Smooth muscle cell (in vitro differentiated cells): ENCODE results near the gene SHISA7. TPM values are rescaled to one million over a fixed set of nuclear protein-coding genes. Genes with fewer than 3 reads are reported as not detected.
"Not testable (repeated sequence)": the region's sequence is repeated elsewhere in the genome, so short reads cannot be mapped to it uniquely, and the experiment has no call there.

Experiments used
- DNase-seq: peaks from one replicate; lab custom pipeline; 2025; ENCODE audit not compliant: unreplicated experiment; lab: John Stamatoyannopoulos, UW
- H2AFZ ChIP-seq: fragments of 200-600 bp; sonication (generic); 2 replicates; pipeline ENCODE4 v1.6.0; 2016; ENCODE audit warnings: antibody characterized with exemption, low read depth, mild to moderate bottlenecking
- H3F3A ChIP-seq: fragments of 200-600 bp; sonication (generic); 2 replicates; pipeline ENCODE4 v1.6.0; 2017; ENCODE audit warnings: antibody characterized with exemption, low read depth
- H3K27ac ChIP-seq: fragments of 200-600 bp; sonication (generic); 2 replicates; pipeline ENCODE4 v1.5.1; 2016; ENCODE audit warnings: low read depth, mild to moderate bottlenecking
- H3K27me3 ChIP-seq: fragments of 200-600 bp; sonication (generic); 2 replicates; pipeline ENCODE4 v1.6.1; 2016; ENCODE audit warnings: low read depth, mild to moderate bottlenecking
- H3K36me3 ChIP-seq: fragments of 200-600 bp; sonication (generic); 2 replicates; pipeline ENCODE4 v1.5.1; 2016; ENCODE audit warnings: low read depth
- H3K4me1 ChIP-seq: fragments of 200-600 bp; sonication (generic); 2 replicates; pipeline ENCODE4 v1.5.1; 2016; ENCODE audit warnings: low read depth
- H3K4me2 ChIP-seq: fragments of 200-600 bp; sonication (generic); 2 replicates; pipeline ENCODE4 v1.6.0; 2016; ENCODE audit warnings: mild to moderate bottlenecking
- H3K4me3 ChIP-seq: fragments of 200-600 bp; sonication (generic); 2 replicates; pipeline ENCODE4 v1.5.1; 2016; ENCODE audit warnings: mild to moderate bottlenecking
- H3K79me2 ChIP-seq: fragments of 200-600 bp; sonication (generic); 2 replicates; pipeline ENCODE4 v1.6.0; 2016; ENCODE audit warnings: low read depth, mild to moderate bottlenecking
- H3K9ac ChIP-seq: fragments of 200-600 bp; sonication (generic); 2 replicates; pipeline ENCODE4 v1.6.0; 2016; ENCODE audit warnings: low read depth
- H3K9me3 ChIP-seq: fragments of 200-600 bp; sonication (generic); replicated peaks from 2 replicates; pipeline ENCODE4 v1.5.1; 2016; ENCODE audit warnings: low read depth
- H4K20me1 ChIP-seq: fragments of 200-600 bp; sonication (generic); 2 replicates; pipeline ENCODE4 v1.6.0; 2016; ENCODE audit warnings: low read depth
- WGBS: methylation state at CpG from one replicate; pipeline ENCODE4 v1.1.7; 2016; ENCODE audit warnings: low lambda C conversion rate; 5-methylcytosine and 5-hydroxymethylcytosine counted together
- polyA plus RNA-seq: library from polyadenylated mRNA; unstranded; fragments of >200 nt; fragmentation: Nextera tagmentation; extraction: Ambion mirVana; gene quantifications from 2 replicates; pipeline ENCODE4 v1.2.1, GENCODE V29; 2016
- total RNA-seq: library from RNA; depleted of rRNA; stranded (reverse); fragments of >200 nt; gene quantifications from 2 replicates; pipeline ENCODE4 v1.2.3, GENCODE V29; 2014
- TF ChIP-seq, protein P1 (sequence below): fragments of 200-600 bp; sonication (generic); IDR thresholded peaks from 2 replicates; pipeline ENCODE4 v1.5.1; 2017; ENCODE audit warnings: borderline replicate concordance, mild to moderate bottlenecking, antibody characterized with exemption; ENCODE audit not compliant: insufficient read depth, poor library complexity, severe bottlenecking

Gene SHISA7
- total and polyA plus RNA-seq, 2 experiments from 2014 or later: not detected

DNA sequence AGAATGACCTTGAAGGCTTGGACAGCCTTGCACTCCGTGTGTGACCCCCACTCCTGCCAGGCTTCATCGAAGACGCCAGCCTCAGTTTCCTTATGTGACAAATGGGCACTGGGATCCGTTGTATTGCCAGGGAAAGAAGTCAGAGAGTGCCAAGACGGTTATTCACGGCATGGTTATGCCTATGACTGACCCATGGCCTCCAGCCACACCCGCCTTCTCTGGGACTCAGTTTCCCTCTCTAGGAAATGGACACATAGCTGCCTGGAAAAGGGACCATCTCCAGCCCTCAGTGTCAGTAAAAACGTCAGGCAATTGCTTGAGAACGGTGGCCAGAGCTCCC is 34.6 kb downstream of the SHISA7 start:
- Histone ChIP-seq H3K4me2 (peak overlapping the region; percentile 76), H3K9me3 (no peaks in the 10 kb centered on the region)

DNA sequence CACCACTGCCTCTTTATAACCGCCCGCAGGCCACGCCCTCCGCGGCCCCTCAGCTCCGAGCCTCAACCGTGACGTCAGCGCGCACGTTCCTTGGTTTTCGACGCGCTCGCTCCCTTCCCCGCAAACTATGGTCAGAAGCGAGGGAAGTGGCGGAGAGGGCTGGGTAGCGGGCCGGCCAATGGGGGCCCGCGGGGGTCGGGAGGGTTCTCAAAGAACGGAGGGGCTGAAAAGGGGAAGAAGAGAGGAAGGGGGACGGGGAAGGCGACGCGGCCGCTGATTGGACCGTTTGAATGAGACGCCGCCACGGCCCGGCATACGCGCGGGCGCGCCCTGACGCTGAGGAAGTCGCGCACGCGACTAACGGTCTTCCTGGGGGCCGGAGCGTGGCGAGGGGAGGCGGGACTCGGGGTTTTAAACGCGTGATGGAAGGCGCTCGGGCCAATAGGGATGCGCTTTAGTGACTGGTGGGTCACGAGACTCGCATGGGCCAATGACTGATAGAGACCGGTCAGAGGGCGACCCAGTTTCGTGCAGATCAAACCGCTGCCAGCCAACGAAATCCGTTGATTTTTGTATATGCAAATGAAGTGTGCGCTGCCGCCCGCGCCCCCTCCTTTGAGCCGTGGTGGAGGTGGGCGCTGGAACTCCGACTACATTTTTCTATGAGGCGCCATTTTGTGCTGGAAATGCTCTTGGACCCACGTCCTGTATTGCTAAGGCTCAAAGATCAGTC is 35.1 kb downstream of the SHISA7 start:
- 1% methylated on average over 53 of the region's 72 CpGs for WGBS
- H2AFZ ChIP-seq: peak overlapping the region; percentile 69

More for the DNA sequence above, 34.6 kb downstream of the SHISA7 start:
- DNase-seq: no peak
- Histone ChIP-seq H3K4me1 (peaks cover 14% of the 10 kb centered on the region), H3K79me2 (peaks cover 34% of the 10 kb centered on the region), H4K20me1 (peaks cover 32% of the 10 kb centered on the region), H3K36me3 (no peaks in the 10 kb centered on the region), H2AFZ (peak overlapping the region; percentile 47), H3F3A (no peaks in the 10 kb centered on the region), H3K27me3 (no peaks in the 10 kb centered on the region), H3K27ac (peak overlapping the region; percentile 82), H3K9ac (peak overlapping the region; percentile 65), H3K4me3 (peak overlapping the region; percentile 78)
- WGBS: 70% methylated on average over 9 of the region's 9 CpGs
- TF ChIP-seq, protein P1, sequence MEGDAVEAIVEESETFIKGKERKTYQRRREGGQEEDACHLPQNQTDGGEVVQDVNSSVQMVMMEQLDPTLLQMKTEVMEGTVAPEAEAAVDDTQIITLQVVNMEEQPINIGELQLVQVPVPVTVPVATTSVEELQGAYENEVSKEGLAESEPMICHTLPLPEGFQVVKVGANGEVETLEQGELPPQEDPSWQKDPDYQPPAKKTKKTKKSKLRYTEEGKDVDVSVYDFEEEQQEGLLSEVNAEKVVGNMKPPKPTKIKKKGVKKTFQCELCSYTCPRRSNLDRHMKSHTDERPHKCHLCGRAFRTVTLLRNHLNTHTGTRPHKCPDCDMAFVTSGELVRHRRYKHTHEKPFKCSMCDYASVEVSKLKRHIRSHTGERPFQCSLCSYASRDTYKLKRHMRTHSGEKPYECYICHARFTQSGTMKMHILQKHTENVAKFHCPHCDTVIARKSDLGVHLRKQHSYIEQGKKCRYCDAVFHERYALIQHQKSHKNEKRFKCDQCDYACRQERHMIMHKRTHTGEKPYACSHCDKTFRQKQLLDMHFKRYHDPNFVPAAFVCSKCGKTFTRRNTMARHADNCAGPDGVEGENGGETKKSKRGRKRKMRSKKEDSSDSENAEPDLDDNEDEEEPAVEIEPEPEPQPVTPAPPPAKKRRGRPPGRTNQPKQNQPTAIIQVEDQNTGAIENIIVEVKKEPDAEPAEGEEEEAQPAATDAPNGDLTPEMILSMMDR: no peak

DNA sequence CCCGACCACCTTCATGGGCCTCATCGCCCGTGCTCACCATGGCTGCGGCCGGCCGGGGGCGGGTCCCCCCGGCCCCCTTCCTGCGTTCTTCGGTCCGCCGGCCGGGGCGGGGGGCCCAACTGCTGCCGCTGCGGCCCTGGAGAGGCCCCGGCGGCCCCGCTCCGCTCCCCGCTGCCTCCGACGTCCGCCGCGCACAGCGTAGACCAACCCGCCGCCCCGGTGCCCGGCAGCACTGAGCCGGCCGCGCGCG is 35.6 kb downstream of the SHISA7 start, which contains the start of gene UBE2S:
UBE2S (minus strand) TSS at position 239 of the 250 bp plus-strand sequence; CDS start at position 40, 199 bp downstream.
- Histone ChIP-seq H4K20me1 (peaks cover 42% of the 10 kb centered on the region), H3K79me2 (peaks cover 37% of the 10 kb centered on the region), H3K4me2 (peak within 1 kb of the TSS; percentile 96), H3K4me1 (peaks cover 14% of the 10 kb centered on the region), H3K4me3 (peak within 1 kb of the TSS; percentile 78), H3K27ac (peak within 1 kb of the TSS; percentile 99), H3K9ac (peak within 1 kb of the TSS; percentile 92), H2AFZ (peak within 1 kb of the TSS; percentile 69)
- H3K9me3 ChIP-seq, H3K36me3 ChIP-seq, H3F3A ChIP-seq, DNase-seq, H3K27me3 ChIP-seq: not testable (repeated sequence)
- 0% methylated on average over 13 of the region's 36 CpGs for WGBS

More for the DNA sequence above, 35.1 kb downstream of the SHISA7 start:
- peak overlapping the region; percentile 99 for H3K27ac ChIP-seq
- TF ChIP-seq, protein P1: no peak
- peak overlapping the region; percentile 96 for H3K4me2 ChIP-seq
- H3K4me3 ChIP-seq: peak overlapping the region; percentile 78
- H4K20me1 ChIP-seq: peaks cover 37% of the 10 kb centered on the region
- H3K4me1 ChIP-seq: peaks cover 14% of the 10 kb centered on the region
- H3K79me2 ChIP-seq: peaks cover 37% of the 10 kb centered on the region
- peak overlapping the region; percentile 92 for H3K9ac ChIP-seq
- no peaks in the 10 kb centered on the region for H3K9me3 ChIP-seq
- H3K36me3 ChIP-seq: no peaks in the 10 kb centered on the region
- H3K27me3 ChIP-seq: no peaks in the 10 kb centered on the region
- peak; percentile 99 for DNase-seq
- peaks cover 5% of the 10 kb centered on the region for H3F3A ChIP-seq

DNA sequence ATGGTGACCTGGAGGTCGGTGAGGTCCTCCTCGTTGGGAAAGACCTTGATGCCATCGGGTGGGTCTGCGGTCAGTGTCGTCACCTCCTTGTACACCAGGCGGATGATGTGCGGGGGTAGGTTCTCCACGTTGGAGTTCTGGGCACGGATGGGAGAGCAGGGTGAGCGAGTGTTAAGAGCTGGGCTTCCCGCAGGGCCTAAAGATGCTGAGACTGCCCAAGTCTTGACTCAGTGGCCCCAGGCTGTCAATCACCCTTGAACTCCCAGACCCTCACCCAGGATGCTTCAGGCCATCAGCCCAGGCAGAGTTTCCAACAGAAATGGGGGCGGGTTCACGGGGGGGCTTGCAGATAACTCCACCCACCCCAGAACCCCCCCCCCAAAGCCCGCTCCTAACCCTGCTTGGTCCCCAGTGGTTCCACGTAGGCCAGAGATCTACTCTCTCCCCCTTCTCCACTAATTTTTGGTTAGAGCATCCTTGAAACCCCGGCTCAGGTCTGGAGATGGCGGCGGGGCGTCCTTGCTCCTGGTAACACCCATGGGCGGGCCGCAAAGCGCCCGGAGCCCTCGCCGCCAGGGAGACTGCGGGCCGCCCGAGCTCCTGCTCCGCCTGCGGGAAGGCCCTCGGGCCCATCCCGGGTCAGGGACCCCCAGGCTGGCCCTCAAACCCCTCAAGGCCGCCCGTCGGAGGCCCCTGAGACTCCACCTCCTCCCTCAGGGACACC is 36.1 kb downstream of the SHISA7 start:
- WGBS: 11% methylated on average over 33 of the region's 35 CpGs
- H3F3A ChIP-seq: peaks cover 14% of the 10 kb centered on the region
- H4K20me1 ChIP-seq: peaks cover 47% of the 10 kb centered on the region
- peak overlapping the region; percentile 99 for H3K27ac ChIP-seq
- no peaks in the 10 kb centered on the region for H3K27me3 ChIP-seq
- H3K36me3 ChIP-seq: no peaks in the 10 kb centered on the region
- H3K4me1 ChIP-seq: peaks cover 14% of the 10 kb centered on the region
- peak overlapping the region; percentile 92 for H3K9ac ChIP-seq
- no peaks in the 10 kb centered on the region for H3K9me3 ChIP-seq
- H2AFZ ChIP-seq: no peak overlapping the region
- H3K4me2 ChIP-seq: peak overlapping the region; percentile 96
- no peak for DNase-seq
- H3K4me3 ChIP-seq: peak overlapping the region; percentile 78
- peaks cover 37% of the 10 kb centered on the region for H3K79me2 ChIP-seq
- TF ChIP-seq, protein P1: no peak
